Activated CD4-positive, alpha-beta T cell treated with anti-CD3 and anti-CD28 coated beads, Interleukin-2, amount 50 U/mL, for 24 hours (primary cell): Measurements from ENCODE around the gene PCDHA2.
"Not testable (repeated sequence)": the region's sequence is repeated elsewhere in the genome, so short reads cannot be mapped to it uniquely, and the experiment has no call there.

ENCODE experiments used
- DNase-seq, 2 donors: peaks; one replicate each; pipeline ENCODE4 v3.0.0-alpha.2; 2020; ENCODE audit warnings: low read depth in 1 of 2, low spot score in 1 of 2

PCDHA2 gene

DNA sequence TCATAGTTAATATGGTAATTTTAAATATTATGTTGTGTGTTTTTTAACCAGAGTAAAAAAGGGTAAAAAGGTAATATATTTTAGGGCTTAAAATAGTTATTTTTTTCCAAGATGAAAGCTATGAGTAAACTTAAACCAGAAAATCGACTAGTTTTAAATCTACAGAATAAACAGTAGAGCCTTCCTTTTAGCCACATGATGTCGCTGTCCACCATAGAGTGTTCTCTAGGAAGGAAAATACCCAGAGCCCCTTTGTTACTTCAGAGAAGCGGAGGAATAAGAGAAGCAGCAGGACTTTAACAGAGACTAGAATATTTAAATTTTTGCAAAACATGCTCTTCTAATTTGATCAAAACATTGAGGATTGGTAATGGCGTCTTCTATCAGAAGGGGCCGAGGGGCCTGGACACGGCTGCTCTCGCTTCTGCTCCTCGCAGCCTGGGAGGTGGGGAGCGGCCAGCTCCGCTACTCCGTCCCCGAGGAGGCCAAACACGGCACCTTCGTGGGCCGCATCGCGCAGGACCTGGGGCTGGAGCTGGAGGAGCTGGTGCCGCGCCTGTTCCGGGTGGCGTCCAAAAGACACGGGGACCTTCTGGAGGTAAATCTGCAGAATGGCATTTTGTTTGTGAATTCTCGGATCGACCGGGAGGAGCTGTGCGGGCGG, at the start of gene PCDHA2:
Gene PCDHA2, plus strand, starts transcription at position 258 of the 664 bp plus-strand sequence.
- no peak for DNase-seq

DNA sequence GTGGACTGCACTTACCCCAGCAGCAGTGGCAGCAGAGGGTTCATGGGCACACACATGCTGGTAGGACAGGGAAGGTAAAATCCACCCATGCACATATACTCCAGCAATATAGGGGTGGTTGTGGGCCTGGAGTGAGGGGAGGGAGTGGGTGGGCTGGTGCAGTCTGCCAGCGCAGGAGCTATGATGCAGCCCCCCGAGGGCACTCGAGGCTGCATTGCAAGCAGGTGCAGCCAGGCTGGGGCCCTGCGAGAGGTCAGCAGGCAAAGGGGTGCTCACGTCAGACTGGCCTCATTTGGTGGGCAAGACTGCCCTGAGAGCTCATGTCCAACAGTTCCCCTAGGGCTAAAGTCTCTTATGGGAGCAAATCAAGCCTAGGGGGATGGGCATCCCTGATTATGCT, 41.1 kb upstream of the PCDHA2 start:
- no peak for DNase-seq

DNA sequence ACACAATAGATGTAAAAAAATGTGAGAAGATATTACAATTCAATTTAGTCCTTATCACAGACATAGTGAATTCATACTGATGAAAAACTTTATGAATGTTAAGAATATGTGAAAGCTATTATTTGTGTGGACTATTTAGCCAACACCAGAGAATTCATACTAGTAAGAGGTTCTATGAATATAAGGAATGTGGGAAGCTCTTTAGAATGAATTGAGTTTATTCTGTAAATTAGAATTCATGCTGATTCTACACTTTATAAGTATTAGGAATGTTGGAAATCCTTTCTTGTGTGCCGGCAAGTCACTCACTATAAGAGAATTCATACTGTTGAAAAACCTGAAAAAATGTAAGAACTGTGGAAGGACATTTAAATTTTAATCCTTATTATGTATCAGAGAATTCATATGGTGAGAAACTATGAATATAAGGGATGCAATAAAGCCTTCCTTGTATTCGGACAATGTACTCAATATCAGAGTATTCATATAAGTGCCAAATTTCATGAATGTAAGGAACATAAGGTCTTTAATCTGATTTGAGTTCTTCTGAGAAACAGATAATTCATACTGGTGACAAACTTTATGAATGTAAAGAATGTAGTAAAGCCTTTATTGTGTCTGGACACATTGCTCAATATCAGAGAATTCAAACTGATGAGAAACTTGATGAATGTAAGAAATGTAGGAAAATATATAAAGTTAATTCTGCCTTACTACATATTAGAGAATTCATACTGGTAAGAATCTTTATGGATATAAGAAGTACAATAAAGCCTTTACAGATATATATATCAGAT, 30.3 kb upstream of the PCDHA2 start:
- no peak for DNase-seq

DNA sequence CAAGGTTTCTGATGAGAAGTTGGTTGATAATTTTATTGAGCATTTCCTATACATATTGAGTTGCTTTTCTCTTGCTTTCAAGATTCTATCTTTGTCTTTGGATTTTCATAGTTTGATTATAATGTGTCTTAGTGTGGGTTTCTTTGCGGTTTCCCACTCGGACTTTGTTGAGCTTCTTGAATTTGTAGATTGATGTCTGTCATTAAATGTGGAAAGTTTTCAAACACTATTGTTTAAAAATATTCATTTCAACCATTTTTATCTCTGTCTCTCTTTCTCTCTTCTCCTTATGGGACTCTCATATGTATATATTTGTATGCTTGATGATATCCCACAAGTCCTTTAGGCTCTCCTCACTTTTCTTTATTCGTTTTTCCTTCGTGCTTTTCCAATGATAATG, 27.2 kb upstream of the PCDHA2 start:
- no peak for DNase-seq

DNA sequence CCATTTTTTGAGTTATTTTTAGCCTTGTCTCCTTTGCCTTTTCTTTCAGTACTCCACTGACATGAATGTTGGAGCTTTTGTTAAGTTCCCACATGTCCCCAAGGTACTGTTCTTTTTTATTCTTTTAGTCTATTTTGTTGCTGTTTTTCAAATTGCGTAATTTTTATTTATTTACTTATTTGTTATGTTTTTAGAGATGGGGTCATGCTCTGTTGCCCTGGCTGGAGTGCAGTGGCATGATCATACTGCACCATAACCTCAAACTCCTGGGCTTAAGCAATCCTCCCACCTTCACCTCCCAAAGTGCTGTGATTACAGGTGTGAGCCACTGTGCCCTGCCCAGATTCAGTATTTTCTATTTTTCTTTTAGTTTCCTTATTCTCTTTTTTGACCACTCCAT, 14.1 kb upstream of the PCDHA2 start:
- DNase-seq, result no peak

DNA sequence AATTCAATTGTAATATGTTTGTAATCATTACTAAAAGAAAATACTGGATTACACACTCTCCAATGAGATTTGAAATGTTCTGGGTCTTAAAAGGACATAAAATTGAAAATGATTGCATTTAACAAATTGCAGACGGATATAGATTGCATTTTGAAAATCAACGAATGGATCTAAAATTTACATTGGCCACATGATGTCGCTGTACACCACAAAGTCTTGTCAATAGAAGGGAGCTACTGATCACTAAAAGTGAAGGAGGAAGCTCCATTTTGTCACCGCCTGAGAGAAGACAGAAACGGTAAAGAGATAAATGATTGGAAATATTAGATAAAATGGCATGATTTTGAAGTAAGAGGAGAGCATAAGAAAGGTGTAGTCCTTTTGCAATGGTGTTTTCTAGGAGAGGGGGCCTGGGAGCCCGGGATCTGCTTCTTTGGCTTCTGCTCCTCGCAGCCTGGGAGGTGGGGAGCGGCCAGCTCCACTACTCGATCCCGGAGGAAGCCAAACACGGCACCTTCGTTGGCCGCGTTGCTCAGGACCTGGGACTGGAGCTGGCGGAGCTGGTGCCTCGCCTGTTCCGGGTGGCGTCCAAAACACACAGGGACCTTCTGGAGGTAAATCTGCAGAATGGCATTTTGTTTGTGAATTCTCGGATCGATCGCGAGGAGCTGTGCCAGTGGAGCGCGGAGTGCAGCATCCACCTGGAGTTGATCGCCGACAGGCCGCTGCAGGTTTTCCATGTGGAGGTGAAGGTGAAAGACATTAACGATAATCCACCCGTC, 8.6 kb upstream of the PCDHA2 start, which contains the start of gene PCDHA1:
Gene PCDHA1, plus strand, starts transcription at position 236 of the 782 bp plus-strand sequence.
- DNase-seq, result no peak

DNA sequence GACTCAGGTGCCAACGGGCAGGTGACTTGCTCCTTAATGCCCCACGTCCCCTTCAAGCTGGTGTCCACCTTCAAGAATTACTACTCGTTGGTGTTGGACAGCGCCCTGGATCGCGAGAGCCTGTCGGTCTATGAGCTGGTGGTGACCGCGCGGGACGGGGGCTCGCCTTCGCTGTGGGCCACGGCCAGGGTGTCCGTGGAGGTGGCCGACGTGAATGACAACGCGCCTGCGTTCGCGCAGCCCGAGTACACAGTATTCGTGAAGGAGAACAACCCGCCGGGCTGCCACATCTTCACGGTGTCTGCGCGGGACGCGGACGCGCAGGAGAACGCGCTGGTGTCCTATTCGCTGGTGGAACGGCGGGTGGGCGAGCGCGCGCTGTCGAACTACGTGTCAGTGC, 7.2 kb upstream of the PCDHA2 start:
- DNase-seq, result not testable (repeated sequence)

DNA sequence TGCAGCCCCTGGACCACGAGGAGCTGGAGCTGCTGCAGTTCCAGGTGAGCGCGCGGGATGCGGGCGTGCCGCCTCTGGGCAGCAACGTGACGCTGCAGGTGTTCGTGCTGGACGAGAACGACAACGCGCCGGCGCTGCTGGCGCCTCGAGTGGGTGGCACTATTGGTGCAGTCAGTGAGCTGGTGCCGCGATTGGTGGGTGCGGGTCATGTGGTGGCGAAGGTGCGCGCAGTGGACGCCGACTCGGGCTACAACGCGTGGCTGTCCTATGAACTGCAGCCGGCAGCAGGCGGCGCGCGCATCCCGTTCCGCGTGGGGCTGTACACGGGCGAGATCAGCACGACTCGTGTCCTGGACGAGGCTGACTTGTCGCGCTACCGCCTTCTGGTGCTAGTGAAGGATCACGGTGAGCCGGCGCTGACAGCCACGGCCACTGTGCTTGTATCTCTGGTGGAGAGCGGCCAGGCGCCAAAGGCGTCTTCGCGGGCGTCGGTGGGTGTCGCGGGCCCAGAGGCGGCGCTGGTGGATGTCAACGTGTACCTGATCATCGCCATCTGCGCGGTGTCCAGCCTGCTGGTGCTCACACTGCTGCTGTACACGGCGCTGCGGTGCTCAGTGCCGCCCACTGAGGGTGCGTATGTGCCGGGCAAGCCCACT, 6.7 kb upstream of the PCDHA2 start:
- DNase-seq, result not testable (repeated sequence)

DNA sequence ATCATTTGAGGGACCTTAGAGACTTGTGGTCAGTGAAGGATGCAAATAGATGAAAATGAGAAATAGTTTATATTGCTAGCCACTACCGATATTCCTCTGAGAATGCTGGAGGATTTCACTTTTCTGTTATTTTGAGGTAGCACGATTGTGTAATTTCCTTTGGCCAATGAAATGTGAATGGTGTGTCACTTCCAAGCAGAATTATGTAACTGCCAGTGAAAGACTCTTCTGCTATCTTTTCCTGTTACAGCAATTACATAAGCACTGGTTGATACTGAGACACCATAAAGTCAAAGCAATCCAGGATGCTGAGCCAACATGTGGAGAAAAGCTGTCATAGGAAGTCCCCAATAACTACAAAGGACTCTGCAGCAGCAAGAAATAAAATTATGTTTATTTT, 3.6 kb upstream of the PCDHA2 start:
- no peak for DNase-seq

DNA sequence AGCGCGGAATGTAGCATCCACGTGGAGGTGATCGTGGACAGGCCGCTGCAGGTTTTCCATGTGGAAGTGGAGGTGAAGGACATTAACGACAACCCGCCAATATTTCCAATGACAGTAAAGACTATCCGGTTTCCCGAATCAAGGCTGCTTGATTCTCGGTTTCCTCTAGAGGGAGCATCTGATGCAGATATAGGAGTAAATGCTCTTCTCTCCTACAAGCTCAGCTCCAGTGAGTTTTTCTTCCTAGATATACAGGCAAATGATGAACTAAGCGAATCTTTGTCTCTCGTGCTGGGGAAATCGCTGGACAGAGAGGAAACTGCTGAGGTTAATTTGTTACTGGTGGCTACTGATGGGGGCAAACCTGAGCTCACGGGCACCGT, 598 bp downstream of the PCDHA2 start:
- no peak for DNase-seq

DNA sequence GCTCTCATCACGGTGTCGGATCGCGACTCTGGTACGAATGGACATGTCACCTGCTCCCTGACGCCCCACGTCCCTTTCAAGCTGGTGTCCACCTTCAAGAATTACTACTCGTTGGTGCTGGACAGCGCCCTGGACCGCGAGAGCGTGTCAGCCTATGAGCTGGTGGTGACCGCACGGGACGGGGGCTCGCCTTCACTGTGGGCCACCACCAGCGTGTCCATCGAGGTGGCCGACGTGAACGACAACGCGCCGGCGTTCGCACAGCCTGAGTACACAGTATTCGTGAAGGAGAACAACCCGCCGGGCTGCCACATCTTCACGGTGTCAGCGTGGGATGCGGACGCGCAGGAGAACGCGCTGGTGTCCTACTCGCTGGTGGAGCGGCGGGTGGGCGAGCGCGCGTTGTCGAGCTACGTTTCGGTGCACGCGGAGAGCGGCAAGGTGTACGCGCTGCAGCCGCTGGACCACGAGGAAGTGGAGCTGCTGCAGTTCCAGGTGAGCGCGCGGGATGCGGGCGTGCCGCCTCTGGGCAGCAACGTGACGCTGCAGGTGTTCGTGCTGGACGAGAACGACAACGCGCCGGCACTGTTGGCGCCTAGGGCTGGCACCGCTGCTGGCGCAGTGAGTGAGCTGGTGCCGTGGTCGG, 1.5 kb downstream of the PCDHA2 start:
- DNase-seq, result not testable (repeated sequence)

DNA sequence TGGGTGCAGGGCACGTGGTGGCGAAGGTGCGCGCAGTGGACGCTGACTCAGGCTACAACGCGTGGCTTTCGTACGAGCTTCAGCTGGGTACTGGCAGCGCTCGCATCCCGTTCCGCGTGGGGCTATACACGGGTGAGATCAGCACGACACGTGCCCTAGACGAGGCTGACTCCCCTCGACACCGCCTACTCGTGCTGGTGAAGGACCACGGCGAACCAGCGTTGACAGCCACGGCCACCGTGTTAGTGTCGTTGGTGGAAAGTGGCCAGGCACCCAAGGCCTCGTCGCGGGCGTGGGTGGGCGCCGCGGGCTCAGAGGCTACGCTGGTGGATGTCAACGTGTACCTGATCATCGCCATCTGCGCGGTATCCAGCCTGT, 2.1 kb downstream of the PCDHA2 start:
- no peak for DNase-seq

DNA sequence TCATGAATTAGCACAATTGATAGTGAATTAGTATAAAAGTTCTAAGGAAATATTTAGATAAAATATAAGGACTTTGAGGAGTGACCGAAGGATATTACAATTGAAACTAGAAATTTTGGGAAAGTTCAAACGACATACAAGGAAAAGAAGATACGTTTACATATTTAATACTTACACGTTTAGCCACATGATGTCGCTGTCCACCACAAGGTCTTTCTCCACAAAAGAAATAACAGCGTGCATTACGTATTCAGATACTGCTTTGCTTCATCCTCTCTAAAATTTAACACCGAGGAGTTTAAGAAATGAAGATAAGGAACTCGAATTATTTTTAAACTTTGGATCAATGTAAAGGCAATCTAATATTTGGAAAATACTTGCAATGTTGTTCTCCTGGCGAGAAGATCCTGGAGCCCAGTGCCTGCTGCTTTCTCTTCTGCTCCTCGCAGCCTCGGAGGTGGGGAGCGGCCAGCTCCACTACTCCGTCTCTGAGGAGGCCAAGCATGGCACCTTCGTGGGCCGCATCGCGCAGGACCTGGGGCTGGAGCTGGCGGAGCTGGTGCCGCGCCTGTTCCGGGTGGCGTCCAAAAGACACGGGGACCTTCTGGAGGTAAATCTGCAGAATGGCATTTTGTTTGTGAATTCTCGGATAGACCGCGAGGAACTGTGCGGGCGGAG, 6.3 kb downstream of the PCDHA2 start, which contains the start of gene PCDHA3:
Gene PCDHA3, plus strand, starts transcription at position 242 of the 678 bp plus-strand sequence.
- no peak for DNase-seq

DNA sequence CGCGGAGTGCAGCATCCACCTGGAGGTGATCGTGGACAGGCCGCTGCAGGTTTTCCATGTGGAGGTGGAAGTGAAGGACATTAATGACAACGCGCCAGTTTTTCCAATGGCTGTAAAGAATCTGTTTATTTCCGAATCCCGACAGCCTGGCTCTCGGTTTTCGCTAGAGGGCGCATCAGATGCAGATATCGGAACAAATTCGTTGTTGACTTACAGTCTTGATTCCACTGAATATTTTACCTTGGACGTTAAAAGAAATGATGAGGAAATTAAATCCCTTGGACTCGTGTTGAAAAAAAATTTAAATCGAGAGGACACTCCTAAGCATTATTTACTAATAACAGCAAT, 6.8 kb downstream of the PCDHA2 start:
- no peak for DNase-seq

DNA sequence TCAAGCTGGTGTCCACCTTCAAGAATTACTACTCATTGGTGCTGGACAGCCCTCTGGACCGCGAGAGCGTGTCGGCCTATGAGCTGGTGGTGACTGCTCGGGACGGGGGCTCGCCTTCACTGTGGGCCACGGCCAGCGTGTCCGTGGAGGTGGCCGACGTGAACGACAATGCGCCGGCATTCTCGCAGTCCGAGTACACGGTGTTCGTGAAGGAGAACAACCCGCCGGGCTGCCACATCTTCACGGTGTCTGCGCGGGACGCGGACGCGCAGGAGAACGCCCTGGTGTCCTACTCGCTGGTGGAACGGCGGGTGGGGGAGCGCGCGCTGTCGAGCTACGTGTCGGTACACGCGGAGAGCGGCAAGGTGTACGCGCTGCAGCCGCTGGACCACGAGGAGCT, 7.7 kb downstream of the PCDHA2 start:
- not testable (repeated sequence) for DNase-seq

DNA sequence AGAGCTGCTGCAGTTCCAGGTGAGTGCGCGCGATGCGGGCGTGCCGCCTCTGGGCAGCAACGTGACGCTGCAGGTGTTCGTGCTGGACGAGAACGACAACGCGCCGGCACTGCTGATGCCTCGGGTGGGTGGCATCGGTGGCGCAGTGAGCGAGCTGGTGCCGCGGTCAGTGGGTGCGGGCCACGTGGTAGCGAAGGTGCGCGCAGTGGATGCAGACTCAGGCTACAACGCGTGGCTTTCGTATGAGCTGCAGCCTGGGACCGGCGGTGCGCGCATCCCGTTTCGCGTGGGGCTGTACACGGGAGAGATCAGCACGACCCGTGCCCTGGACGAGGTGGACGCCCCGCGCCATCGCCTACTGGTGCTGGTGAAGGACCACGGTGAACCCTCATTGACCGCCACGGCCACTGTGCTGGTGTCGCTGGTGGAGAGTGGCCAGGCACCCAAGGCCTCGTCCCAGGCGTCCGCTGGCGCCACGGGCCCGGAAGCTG, 8.2 kb downstream of the PCDHA2 start:
- DNase-seq, result no peak

DNA sequence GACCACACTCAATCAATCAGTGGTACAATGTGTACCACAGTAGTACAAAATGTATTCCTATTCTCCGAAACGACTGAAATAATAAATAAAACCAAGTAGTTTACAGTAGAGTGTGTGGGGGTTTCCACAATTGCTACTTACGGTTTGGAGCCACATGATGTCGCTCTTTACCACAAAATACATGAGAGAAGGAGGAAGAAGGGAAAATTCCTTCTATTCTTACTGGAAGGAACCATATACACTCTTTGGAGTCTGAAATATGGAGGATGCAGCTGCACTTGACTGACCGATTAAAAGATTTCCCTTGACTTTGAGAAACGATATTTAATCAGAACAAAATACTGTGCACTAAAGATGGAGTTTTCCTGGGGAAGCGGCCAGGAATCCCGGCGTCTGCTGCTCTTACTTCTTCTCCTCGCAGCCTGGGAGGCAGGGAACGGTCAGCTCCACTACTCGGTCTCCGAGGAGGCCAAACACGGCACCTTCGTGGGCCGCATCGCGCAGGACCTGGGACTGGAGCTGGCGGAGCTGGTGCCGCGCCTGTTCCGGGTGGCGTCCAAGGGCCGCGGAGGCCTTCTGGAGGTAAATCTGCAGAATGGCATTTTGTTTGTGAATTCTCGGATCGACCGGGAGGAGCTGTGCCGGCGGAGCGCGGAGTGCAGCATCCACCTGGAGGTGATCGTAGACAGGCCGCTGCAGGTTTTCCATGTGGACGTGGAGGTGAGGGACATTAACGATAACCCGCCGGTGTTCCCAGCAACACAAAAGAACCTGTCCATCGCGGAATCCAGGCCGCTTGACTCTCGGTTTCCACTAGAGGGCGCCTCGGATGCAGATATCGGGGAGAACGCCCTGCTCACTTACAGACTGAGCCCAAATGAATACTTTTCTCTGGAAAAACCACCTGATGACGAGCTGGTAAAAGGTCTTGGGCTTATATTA, 12.5 kb downstream of the PCDHA2 start, which contains the start of gene PCDHA4:
Gene PCDHA4, plus strand, starts transcription at position 235 of the 942 bp plus-strand sequence.
- DNase-seq, result no peak

DNA sequence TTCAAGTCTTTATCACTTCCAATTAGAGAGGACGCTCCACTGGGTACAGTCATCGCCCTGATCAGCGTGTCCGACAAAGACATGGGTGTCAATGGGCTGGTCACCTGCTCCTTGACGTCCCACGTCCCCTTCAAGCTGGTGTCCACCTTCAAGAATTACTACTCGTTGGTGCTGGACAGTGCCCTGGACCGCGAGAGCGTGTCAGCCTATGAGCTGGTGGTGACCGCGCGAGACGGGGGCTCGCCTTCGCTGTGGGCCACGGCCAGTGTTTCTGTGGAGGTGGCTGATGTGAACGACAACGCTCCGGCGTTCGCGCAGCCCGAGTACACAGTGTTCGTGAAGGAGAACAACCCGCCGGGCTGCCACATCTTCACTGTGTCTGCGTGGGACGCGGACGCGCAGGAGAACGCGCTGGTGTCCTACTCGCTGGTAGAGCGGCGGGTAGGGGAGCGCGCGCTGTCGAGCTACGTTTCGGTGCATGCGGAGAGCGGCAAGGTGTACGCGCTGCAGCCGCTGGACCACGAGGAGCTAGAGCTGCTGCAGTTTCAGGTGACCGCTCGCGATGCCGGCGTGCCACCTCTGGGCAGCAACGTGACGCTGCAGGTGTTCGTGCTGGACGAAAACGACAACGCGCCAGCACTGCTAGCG, 13.7 kb downstream of the PCDHA2 start:
- DNase-seq, result not testable (repeated sequence)
